ENCODE results near the gene SCN4A. TPM values are rescaled to one million over a fixed set of nuclear protein-coding genes. Genes with fewer than 3 reads are reported as not detected.
"Not testable (repeated sequence)": the region's sequence is repeated elsewhere in the genome, so short reads cannot be mapped to it uniquely, and the experiment has no call there.

SCN4A gene
- total RNA-seq, 1 donor = under 0.01 TPM

GRCh38 chr17:63914471-63914870 is 58.2 kb downstream of the SCN4A start:
- H3K4me3 ChIP-seq (ENCODE audit: low read length) = no peak overlapping the region
- H3K27me3 ChIP-seq (ENCODE audit: insufficient read depth, low read length) = no peaks in the 10 kb centered on the region
- H3K4me1 ChIP-seq (ENCODE audit: insufficient read depth, low read length) = peaks cover 12% of the 10 kb centered on the region
- H3K9me3 ChIP-seq (ENCODE audit: low read depth, low read length) = no peaks in the 10 kb centered on the region

DNA sequence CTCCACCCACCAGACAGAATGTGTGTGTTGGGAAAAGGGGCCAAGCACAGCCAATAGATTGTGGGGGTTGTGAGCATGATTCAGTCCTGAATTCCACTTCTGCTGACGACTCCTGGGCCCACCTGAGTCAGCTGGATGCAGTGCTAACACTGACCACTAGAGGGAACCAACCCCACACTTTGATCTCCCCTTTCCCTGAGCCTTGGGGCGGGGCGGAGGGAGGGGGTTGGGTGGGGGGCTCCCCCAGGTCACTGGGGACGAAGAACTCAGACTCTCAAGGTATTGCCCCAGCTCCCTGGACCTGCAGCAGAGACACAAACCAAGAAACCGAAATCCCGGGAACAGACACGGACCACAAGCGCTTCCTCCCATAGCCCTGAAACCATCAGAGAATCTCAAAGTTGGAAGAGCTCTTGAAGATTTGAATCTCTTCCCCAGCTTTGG is 61.0 kb downstream of the SCN4A start:
- peaks cover 6% of the 10 kb centered on the region for H3K4me1 ChIP-seq (ENCODE audit: insufficient read depth, low read length)
- H3K9me3 ChIP-seq (ENCODE audit: low read depth, low read length) = no peaks in the 10 kb centered on the region
- H3K4me3 ChIP-seq (ENCODE audit: low read length) = no peak overlapping the region
- H3K27me3 ChIP-seq (ENCODE audit: insufficient read depth, low read length) = no peaks in the 10 kb centered on the region

DNA sequence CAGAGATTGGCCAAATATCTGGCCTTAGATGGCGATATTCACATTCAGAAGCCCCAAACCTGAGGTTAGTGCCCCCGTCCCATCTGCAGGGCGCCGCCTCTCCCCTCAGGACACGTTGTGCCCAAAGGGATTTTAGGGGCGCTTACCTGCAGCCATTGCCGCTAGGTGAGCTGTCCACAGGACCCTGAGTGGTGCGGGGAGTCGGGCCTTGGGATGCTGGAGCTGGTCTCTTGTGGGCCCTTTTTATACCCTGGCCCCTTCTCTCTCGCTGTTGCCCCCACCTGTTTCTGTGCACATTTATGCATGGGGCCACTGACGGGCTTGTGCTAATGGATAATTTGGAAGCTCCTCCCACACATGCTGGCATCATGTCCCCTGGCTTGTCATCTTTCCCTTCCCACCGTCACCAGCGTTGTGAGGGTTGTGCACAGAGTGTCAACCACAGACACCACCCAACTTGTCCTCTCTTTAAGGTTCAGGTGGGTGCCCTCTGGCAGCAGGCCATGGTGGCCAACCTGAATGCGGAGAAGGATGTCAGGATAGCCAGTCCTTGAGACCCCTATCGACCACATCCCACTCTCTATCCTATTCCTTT is 61.6 kb downstream of the SCN4A start, which contains the start of gene CSHL1:
CSHL1 (minus strand) TSS at position 218 of the 595 bp plus-strand sequence; CDS start at position 156, 62 bp downstream.
- no peaks in the 10 kb centered on the region for H3K27me3 ChIP-seq (ENCODE audit: insufficient read depth, low read length)

DNA sequence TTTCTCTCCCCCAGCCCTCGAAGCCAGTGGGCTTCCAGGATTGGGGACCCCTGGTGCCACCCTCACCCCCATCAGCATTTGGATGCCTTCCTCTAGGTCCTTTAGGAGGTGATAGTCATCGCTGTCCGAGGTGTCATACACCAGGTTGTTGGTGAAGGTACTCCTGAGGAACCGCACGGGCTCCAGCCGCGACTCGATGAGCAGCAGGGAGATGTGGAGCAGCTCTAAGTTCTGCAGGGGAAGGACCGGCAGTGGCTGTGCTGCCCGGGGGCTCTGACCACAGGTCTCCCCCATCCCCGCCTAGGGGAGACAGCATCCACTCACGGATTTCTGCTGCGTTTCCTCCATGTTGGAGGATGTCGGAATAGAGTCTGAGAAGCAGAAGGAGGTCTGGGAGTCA is 62.6 kb downstream of the SCN4A start:
- H3K4me3 ChIP-seq (ENCODE audit: low read length) = no peak overlapping the region
- H3K4me1 ChIP-seq (ENCODE audit: insufficient read depth, low read length) = no peaks in the 10 kb centered on the region
- no peaks in the 10 kb centered on the region for H3K27me3 ChIP-seq (ENCODE audit: insufficient read depth, low read length)
- no peaks in the 10 kb centered on the region for H3K9me3 ChIP-seq (ENCODE audit: low read depth, low read length)

More for the DNA sequence above, 61.6 kb downstream of the SCN4A start, which contains the start of gene CSHL1:
- Histone ChIP-seq H3K9me3 (ENCODE audit: low read depth, low read length) (no peaks in the 10 kb centered on the region), H3K4me3 (ENCODE audit: low read length) (no peak within 1 kb of the TSS), H3K4me1 (ENCODE audit: insufficient read depth, low read length) (peaks cover 6% of the 10 kb centered on the region)

DNA sequence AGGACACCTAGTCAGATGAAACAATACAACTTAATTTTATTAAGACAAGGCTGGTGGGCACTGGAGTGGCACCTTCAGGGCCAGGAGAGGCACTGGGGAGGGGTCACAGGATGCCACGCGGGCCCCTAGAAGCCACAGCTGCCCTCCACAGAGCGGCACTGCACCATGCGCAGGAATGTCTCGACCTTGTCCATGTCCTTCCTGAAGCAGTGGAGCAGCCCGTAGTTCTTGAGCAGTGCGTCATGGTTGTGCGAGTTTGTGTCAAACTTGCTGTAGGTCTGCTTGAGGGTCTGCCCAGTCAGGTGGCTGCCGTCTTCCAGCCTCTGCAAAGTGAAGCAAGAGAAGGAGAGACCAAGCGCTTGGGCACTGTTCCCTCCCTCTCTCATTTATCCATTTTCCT is 63.1 kb downstream of the SCN4A start:
- H3K9me3 ChIP-seq (ENCODE audit: low read depth, low read length); H3K27me3 ChIP-seq (ENCODE audit: insufficient read depth, low read length); H3K4me1 ChIP-seq (ENCODE audit: insufficient read depth, low read length); H3K4me3 ChIP-seq (ENCODE audit: low read length): not testable (repeated sequence)

GRCh38 chr17:63907161-63907778 is 65.4 kb downstream of the SCN4A start:
- not testable (repeated sequence) for H3K27me3 ChIP-seq (ENCODE audit: insufficient read depth, low read length); H3K4me1 ChIP-seq (ENCODE audit: insufficient read depth, low read length); H3K4me3 ChIP-seq (ENCODE audit: low read length); H3K9me3 ChIP-seq (ENCODE audit: low read depth, low read length)

DNA sequence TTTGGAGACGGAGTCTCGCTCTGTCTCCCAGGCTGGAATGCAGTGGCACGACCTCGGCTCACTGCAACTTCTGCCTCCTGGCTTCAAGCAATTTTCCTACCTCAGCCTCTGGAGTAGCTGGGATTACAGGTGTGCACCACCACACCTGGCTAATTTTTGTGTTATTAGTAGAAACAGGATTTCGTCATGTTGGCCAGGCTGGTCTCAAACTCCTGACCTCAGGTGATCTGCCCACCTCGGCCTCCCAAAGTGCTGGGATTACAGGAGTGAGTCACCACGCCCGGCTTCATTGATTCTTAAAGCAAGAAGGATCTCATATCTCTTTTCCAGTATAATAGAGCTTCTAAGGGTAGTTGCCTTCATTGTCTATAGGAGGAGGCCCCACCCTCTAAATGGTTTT is 67.9 kb downstream of the SCN4A start:
- not testable (repeated sequence) for H3K27me3 ChIP-seq (ENCODE audit: insufficient read depth, low read length); H3K9me3 ChIP-seq (ENCODE audit: low read depth, low read length); H3K4me1 ChIP-seq (ENCODE audit: insufficient read depth, low read length); H3K4me3 ChIP-seq (ENCODE audit: low read length)

DNA sequence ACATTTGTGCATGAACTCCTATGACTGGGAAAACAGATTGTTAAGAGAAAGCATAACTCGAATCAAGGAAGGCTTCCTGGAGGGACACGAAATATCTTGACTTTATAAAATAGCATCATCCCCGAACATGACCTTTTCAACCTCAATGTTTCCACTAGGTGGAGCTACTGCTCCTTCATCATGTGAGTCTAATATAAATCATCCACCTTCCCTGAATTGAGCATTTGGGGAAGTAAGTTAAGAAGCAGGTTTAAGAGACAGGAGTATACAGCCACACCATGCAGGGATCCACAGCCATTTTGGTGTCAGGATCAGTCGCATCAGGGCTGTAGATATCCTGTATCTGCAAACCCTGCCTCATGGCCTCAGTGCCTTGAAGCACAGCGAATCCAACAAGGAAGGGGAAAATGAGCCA is 68.9 kb downstream of the SCN4A start:
- H3K4me1 ChIP-seq (ENCODE audit: insufficient read depth, low read length); H3K27me3 ChIP-seq (ENCODE audit: insufficient read depth, low read length); H3K9me3 ChIP-seq (ENCODE audit: low read depth, low read length); H3K4me3 ChIP-seq (ENCODE audit: low read length): not testable (repeated sequence)

DNA sequence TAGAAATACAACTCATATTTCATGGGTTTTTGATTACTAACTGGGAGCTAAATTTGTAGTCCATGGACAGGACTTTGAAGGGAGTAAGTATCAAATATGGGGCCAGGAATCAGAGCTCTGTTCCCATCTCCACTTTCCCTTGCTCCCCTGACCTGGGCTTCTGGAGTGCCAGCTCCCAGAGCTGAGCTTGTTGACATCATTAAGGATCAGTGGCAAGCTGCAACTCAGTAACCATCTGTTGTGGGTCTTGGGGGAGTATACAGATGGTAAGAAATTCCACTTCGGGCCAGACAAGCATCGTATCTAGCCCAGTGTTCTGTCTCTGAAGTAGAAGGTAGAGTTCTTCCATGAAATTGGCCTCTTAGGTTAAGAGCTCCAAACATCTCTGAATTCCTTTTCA is 70.7 kb downstream of the SCN4A start:
- not testable (repeated sequence) for H3K9me3 ChIP-seq (ENCODE audit: low read depth, low read length); H3K27me3 ChIP-seq (ENCODE audit: insufficient read depth, low read length); H3K4me1 ChIP-seq (ENCODE audit: insufficient read depth, low read length); H3K4me3 ChIP-seq (ENCODE audit: low read length)

GRCh38 chr17:63898899-63899798 is 73.6 kb downstream of the SCN4A start:
- not testable (repeated sequence) for H3K4me1 ChIP-seq (ENCODE audit: insufficient read depth, low read length); H3K27me3 ChIP-seq (ENCODE audit: insufficient read depth, low read length); H3K4me3 ChIP-seq (ENCODE audit: low read length); H3K9me3 ChIP-seq (ENCODE audit: low read depth, low read length)

GRCh38 chr17:63896524-63897354 is 76.0 kb downstream of the SCN4A start, which contains the start of gene CSH1:
Gene CSH1, minus strand, starts transcription at chr17:63896574. Its CDS starts 63 bp downstream, at chr17:63896511.
- H3K4me1 ChIP-seq (ENCODE audit: insufficient read depth, low read length); H3K9me3 ChIP-seq (ENCODE audit: low read depth, low read length); H3K4me3 ChIP-seq (ENCODE audit: low read length); H3K27me3 ChIP-seq (ENCODE audit: insufficient read depth, low read length): not testable (repeated sequence)

GRCh38 chr17:63894821-63895220 is 77.9 kb downstream of the SCN4A start:
- H3K27me3 ChIP-seq (ENCODE audit: insufficient read depth, low read length); H3K4me1 ChIP-seq (ENCODE audit: insufficient read depth, low read length); H3K4me3 ChIP-seq (ENCODE audit: low read length); H3K9me3 ChIP-seq (ENCODE audit: low read depth, low read length): not testable (repeated sequence)

- H3K9me3 ChIP-seq (ENCODE audit: low read depth, low read length); H3K4me3 ChIP-seq (ENCODE audit: low read length); H3K4me1 ChIP-seq (ENCODE audit: insufficient read depth, low read length); H3K27me3 ChIP-seq (ENCODE audit: insufficient read depth, low read length): not testable (repeated sequence)
These were observed 78.7 kb downstream of the SCN4A start for GRCh38 chr17:63894021-63894420.

DNA sequence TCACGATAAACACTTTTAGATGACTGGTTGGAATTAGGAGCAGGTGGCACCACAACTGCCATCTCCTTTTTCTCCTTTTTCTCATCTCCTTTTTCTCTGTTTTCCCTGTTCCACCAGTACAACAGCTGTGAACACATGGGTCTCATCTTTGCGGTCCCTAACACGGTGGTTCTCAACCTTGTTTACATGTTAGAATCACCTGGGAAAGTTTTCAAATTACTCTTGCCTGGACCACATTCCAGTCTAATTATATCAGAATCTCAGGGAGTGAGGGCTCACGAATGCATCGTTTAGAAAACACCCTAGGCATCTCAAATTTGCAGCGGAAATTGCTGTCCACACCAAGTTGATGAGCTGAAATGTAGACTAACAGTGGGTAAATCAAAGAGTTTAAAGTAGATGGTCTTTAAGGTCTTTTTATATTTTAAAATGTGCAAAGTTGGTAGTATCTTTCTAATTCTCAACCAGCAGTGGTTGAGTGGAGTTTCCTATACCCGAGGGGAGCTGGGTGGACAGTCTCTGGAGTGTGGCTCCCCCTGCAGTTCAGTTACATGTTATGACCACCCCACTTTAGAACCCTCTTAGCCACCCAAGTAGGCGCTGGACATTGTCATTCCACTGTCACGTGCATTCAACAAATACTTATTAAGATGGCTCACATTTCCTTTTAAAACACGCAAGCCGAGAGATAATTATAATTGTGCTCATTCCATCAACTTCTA is 80.2 kb downstream of the SCN4A start:
- H3K4me3 ChIP-seq (ENCODE audit: low read length); H3K4me1 ChIP-seq (ENCODE audit: insufficient read depth, low read length); H3K27me3 ChIP-seq (ENCODE audit: insufficient read depth, low read length); H3K9me3 ChIP-seq (ENCODE audit: low read depth, low read length): not testable (repeated sequence)

All from mononuclear cell (primary cell).